ENCODE data around the gene JMJD8. TPM values are rescaled to one million over a fixed set of nuclear protein-coding genes. Genes with fewer than 3 reads are reported as not detected.
A peak's percentile ranks its signal among the peaks of the same experiment; 100 is the strongest.
"Not testable (repeated sequence)": the region's sequence is repeated elsewhere in the genome, so short reads cannot be mapped to it uniquely, and the experiment has no call there.

Gene JMJD8
- polyA plus RNA-seq, 1 donor (not counting 4 experiments of a cell fraction or from before 2014, with no cell fraction given), result 20.1 TPM

GRCh38 chr16:693364-693763, 9.2 kb upstream of the JMJD8 start:
- dilution Hi-C loops (cut with MboI; ENCODE audit: extremely low pct_ligation_motif_present, low sequenced_read_pairs), result no loop called here
- H3K27me3 ChIP-seq (ENCODE audit: control insufficient read depth, extremely low read depth, insufficient read depth, low read length), result peaks cover 50% of the 10 kb centered on the region
- no peak for FAIRE-seq

DNA sequence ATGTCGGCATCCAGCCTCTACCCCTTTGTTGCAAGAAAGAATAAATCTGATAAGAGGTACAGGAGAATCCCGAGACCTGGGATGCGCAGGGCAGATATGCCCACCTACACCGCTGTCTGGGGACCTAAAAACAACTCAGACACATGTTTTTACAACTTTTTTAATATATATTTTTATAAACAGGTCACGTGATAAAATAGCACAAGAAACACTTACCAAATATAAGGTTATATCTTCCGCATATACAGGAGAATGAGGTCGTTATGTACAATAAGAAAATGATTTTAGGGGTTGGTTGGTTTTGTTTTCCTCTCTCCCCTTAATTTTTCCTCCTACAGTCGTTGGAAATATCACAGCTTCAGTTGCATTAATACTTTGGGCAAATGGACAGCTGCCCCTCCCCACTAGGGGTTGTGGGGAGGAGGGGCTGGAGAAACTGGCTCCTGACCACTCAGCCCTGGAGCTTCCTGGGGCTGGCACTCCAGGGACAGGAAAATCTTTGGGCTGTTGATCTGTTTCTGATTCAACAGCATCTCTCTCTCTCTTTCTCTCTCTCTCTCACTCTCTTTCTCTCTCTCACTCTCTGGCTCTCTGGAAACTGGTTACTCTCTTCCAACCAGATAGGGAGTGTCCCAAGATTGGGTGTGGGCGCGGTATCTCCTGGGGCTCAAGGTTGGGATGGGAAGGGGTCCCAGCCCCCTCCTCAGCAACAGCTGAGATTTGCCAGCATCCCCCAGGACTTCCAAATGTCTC, 8.4 kb upstream of the JMJD8 start:
- H3K9ac ChIP-seq (ENCODE audit: control insufficient read depth, extremely low read depth, insufficient read depth, low read length), result no peak overlapping the region
- dilution Hi-C loops (cut with MboI; ENCODE audit: extremely low pct_ligation_motif_present, low sequenced_read_pairs), result no loop called here
- H3K4me3 ChIP-seq (ENCODE audit: control insufficient read depth in 2 of 3, extremely low read depth in 1 of 3, insufficient read depth in 2 of 3, low read depth in 1 of 3, low read length in 3 of 3), result no peak overlapping the region
- H3K27me3 ChIP-seq (ENCODE audit: control insufficient read depth, extremely low read depth, insufficient read depth, low read length), result peaks cover 50% of the 10 kb centered on the region
- H4K20me1 ChIP-seq (ENCODE audit: control insufficient read depth, extremely low read depth, insufficient read depth, low read length), result no peaks in the 10 kb centered on the region
- TF ChIP-seq CTCF (optimal IDR thresholded peaks at IDR 0.05 in 1 of 3, IDR thresholded peaks at IDR 0.05 in 1 of 3, conservative IDR thresholded peaks at IDR 0.05 in 1 of 3; ENCODE audit: extremely low read depth in 1 of 3, insufficient read depth in 2 of 3, low read length in 3 of 3) (no peak), EZH2 (IDR thresholded peaks at IDR 0.05; ENCODE audit: low read length) (no peak)
- H3K4me1 ChIP-seq (ENCODE audit: control insufficient read depth, extremely low read depth, insufficient read depth, low read length), result peaks cover 12% of the 10 kb centered on the region
- peaks cover 0 to 2% of the 10 kb centered on the region in 2 experiments for H3K36me3 ChIP-seq (ENCODE audit: control insufficient read depth in 2 of 2, extremely low read depth in 1 of 2, insufficient read depth in 2 of 2, low read length in 2 of 2)
- peaks cover 5% of the 10 kb centered on the region for H3K79me2 ChIP-seq (ENCODE audit: control insufficient read depth, insufficient read depth, low read length)
- H3K27ac ChIP-seq (ENCODE audit: control insufficient read depth, insufficient read depth, low read length), result no peak overlapping the region
- no peak overlapping the region for H2AFZ ChIP-seq (ENCODE audit: control insufficient read depth, low read length)
- FAIRE-seq, result no peak
- H3K9me3 ChIP-seq (ENCODE audit: control insufficient read depth, low read depth, low read length), result no peaks in the 10 kb centered on the region
- DNase-seq (ENCODE audit: low read depth, low spot score), result no peak
- no peaks in the 10 kb centered on the region for H3K9me1 ChIP-seq (ENCODE audit: control insufficient read depth, extremely low read depth, insufficient read depth, low read length)
- H3K4me2 ChIP-seq (ENCODE audit: control insufficient read depth, extremely low read depth, insufficient read depth, low read depth, low read length), result no peak overlapping the region

More at GRCh38 chr16:693364-693763, 9.2 kb upstream of the JMJD8 start:
- Histone ChIP-seq H3K36me3 (ENCODE audit: control insufficient read depth in 2 of 2, extremely low read depth in 1 of 2, insufficient read depth in 2 of 2, low read length in 2 of 2) (no peaks in the 10 kb centered on the region), H4K20me1 (ENCODE audit: control insufficient read depth, extremely low read depth, insufficient read depth, low read length) (no peaks in the 10 kb centered on the region), H3K9me1 (ENCODE audit: control insufficient read depth, extremely low read depth, insufficient read depth, low read length) (no peaks in the 10 kb centered on the region), H3K4me3 (ENCODE audit: control insufficient read depth in 2 of 3, extremely low read depth in 1 of 3, insufficient read depth in 2 of 3, low read depth in 1 of 3, low read length in 3 of 3) (no peak overlapping the region), H3K79me2 (ENCODE audit: control insufficient read depth, insufficient read depth, low read length) (peaks cover 5% of the 10 kb centered on the region), H3K9me3 (ENCODE audit: control insufficient read depth, low read depth, low read length) (no peaks in the 10 kb centered on the region), H3K4me1 (ENCODE audit: control insufficient read depth, extremely low read depth, insufficient read depth, low read length) (peaks cover 12% of the 10 kb centered on the region), H2AFZ (ENCODE audit: control insufficient read depth, low read length) (no peak overlapping the region), H3K9ac (ENCODE audit: control insufficient read depth, extremely low read depth, insufficient read depth, low read length) (no peak overlapping the region), H3K27ac (ENCODE audit: control insufficient read depth, insufficient read depth, low read length) (no peak overlapping the region), H3K4me2 (ENCODE audit: control insufficient read depth, extremely low read depth, insufficient read depth, low read depth, low read length) (no peak overlapping the region)
- TF ChIP-seq CTCF (optimal IDR thresholded peaks at IDR 0.05 in 1 of 3, IDR thresholded peaks at IDR 0.05 in 1 of 3, conservative IDR thresholded peaks at IDR 0.05 in 1 of 3; ENCODE audit: extremely low read depth in 1 of 3, insufficient read depth in 2 of 3, low read length in 3 of 3) (no peak), EZH2 (IDR thresholded peaks at IDR 0.05; ENCODE audit: low read length) (peak; percentile 80)
- no peak for DNase-seq (ENCODE audit: low read depth, low spot score)

DNA sequence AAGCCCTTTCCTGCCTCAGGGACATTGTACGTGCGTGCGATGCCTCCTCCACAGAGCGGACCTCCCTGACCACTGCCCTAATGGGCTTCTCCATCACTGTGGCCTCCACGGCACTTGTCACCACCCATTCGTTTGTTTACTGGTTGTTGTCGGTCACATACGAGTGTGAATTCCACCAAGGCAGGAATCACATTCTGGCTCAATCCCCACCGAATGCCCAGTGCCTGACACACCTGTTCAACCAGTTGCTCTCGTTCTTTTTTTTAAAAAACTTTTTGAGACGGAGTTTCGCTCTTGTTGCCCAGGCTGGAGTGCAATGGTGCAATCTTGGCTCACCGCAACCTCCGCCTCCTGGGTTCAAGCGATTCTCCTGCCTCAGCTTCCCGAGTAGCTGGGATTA, 7.1 kb upstream of the JMJD8 start:
- H3K4me2 ChIP-seq (ENCODE audit: control insufficient read depth, extremely low read depth, insufficient read depth, low read depth, low read length); H3K36me3 ChIP-seq (ENCODE audit: control insufficient read depth in 2 of 2, extremely low read depth in 1 of 2, insufficient read depth in 2 of 2, low read length in 2 of 2); H3K4me3 ChIP-seq (ENCODE audit: control insufficient read depth in 2 of 3, extremely low read depth in 1 of 3, insufficient read depth in 2 of 3, low read depth in 1 of 3, low read length in 3 of 3); H3K9me1 ChIP-seq (ENCODE audit: control insufficient read depth, extremely low read depth, insufficient read depth, low read length); H3K9ac ChIP-seq (ENCODE audit: control insufficient read depth, extremely low read depth, insufficient read depth, low read length); DNase-seq (ENCODE audit: low read depth, low spot score); FAIRE-seq; dilution Hi-C loops (cut with MboI; ENCODE audit: extremely low pct_ligation_motif_present, low sequenced_read_pairs); H2AFZ ChIP-seq (ENCODE audit: control insufficient read depth, low read length); H3K79me2 ChIP-seq (ENCODE audit: control insufficient read depth, insufficient read depth, low read length); H3K9me3 ChIP-seq (ENCODE audit: control insufficient read depth, low read depth, low read length); H4K20me1 ChIP-seq (ENCODE audit: control insufficient read depth, extremely low read depth, insufficient read depth, low read length); H3K27ac ChIP-seq (ENCODE audit: control insufficient read depth, insufficient read depth, low read length): not testable (repeated sequence)
- Histone ChIP-seq H3K27me3 (ENCODE audit: control insufficient read depth, extremely low read depth, insufficient read depth, low read length) (peaks cover 49% of the 10 kb centered on the region), H3K4me1 (ENCODE audit: control insufficient read depth, extremely low read depth, insufficient read depth, low read length) (peaks cover 12% of the 10 kb centered on the region)

All from keratinocyte (primary cell).